SH-SY5Y (cell line): ENCODE data around the gene WNT3A.

Source experiments
- GATA2 ChIP-seq: IDR thresholded peaks from 2 replicates; pipeline ENCODE4 v1.6.1; 2011; ENCODE audit warnings: mild to moderate bottlenecking, low read depth, low read length
- GATA3 ChIP-seq: IDR thresholded peaks from 2 replicates; pipeline ENCODE4 v1.6.1; 2011; ENCODE audit warnings: low read depth, mild to moderate bottlenecking, low read length, moderate library complexity

- TF ChIP-seq GATA2 = no peak
- TF ChIP-seq GATA3 = no peak
Observed at GRCh38 chr1:228000416-228000815, 6.4 kb upstream of the WNT3A start.
